B cell (primary cell): ENCODE results near the gene FLCN.

ENCODE experiments used
- CTCF ChIP-seq: fragments of 200-600 bp; IDR thresholded peaks from one replicate; pipeline ENCODE4 v1.8.0; 2022; ENCODE audit warnings: antibody characterized with exemption, mild to moderate bottlenecking
- EZH2 ChIP-seq: IDR thresholded peaks from 2 replicates; pipeline ENCODE4 v1.6.1; 2012; ENCODE audit warnings: borderline replicate concordance, low read depth, mild to moderate bottlenecking, moderate library complexity, low read length; ENCODE audit not compliant: insufficient read depth, poor library complexity, severe bottlenecking

- TF ChIP-seq CTCF = no peak
- TF ChIP-seq EZH2 = no peak
Measured at GRCh38 chr17:17167356-17167755, 69.6 kb downstream of the FLCN start.
